GM21381 (cell line): ENCODE measurements around the gene TMEM167B.
"Not testable (repeated sequence)": the region's sequence is repeated elsewhere in the genome, so short reads cannot be mapped to it uniquely, and the experiment has no call there.

Experiments
- ATAC-seq: cut with Tn5 transposase; IDR thresholded peaks from one replicate; pipeline ENCODE4 v1.9.1; 2021; ENCODE audit warnings: mild to moderate bottlenecking, moderate library complexity; ENCODE audit not compliant: unreplicated experiment

The TMEM167B gene

GRCh38 chr1:109112652-109113285, 22.2 kb downstream of the TMEM167B start:
- no peak for ATAC-seq

GRCh38 chr1:109113590-109114341, 23.2 kb downstream of the TMEM167B start, which contains the start of gene ELAPOR1:
Gene ELAPOR1 (plus strand): TSS chr1:109114115. CDS start chr1:109114184, 69 bp downstream.
- ATAC-seq = peak; percentile 61

GRCh38 chr1:109114342-109114674, 23.7 kb downstream of the TMEM167B start:
- no peak for ATAC-seq

- no peak for ATAC-seq
Observed at GRCh38 chr1:109115685-109116084, 25.1 kb downstream of the TMEM167B start.

GRCh38 chr1:109116286-109116685, 25.7 kb downstream of the TMEM167B start:
- no peak for ATAC-seq

GRCh38 chr1:109118089-109118488, 27.5 kb downstream of the TMEM167B start:
- no peak for ATAC-seq

- no peak for ATAC-seq
Observed at GRCh38 chr1:109120356-109120755, 29.8 kb downstream of the TMEM167B start.

- no peak for ATAC-seq
Observed at GRCh38 chr1:109131059-109131458, 40.5 kb downstream of the TMEM167B start.

GRCh38 chr1:109131800-109132199, 41.2 kb downstream of the TMEM167B start:
- no peak for ATAC-seq

GRCh38 chr1:109133002-109133706, 42.6 kb downstream of the TMEM167B start:
- ATAC-seq = no peak

GRCh38 chr1:109133815-109134214, 43.3 kb downstream of the TMEM167B start:
- no peak for ATAC-seq

- no peak for ATAC-seq
Observed at GRCh38 chr1:109134423-109134822, 43.9 kb downstream of the TMEM167B start.

- no peak for ATAC-seq
Observed at GRCh38 chr1:109135940-109136339, 45.4 kb downstream of the TMEM167B start.

GRCh38 chr1:109136766-109137165, 46.2 kb downstream of the TMEM167B start:
- no peak for ATAC-seq

GRCh38 chr1:109137958-109138357, 47.4 kb downstream of the TMEM167B start:
- no peak for ATAC-seq

- ATAC-seq = no peak
Observed at GRCh38 chr1:109138358-109138757, 47.8 kb downstream of the TMEM167B start.

- no peak for ATAC-seq
Observed at GRCh38 chr1:109140392-109140791, 49.8 kb downstream of the TMEM167B start.

- ATAC-seq = no peak
Observed at GRCh38 chr1:109142260-109142659, 51.7 kb downstream of the TMEM167B start.

GRCh38 chr1:109142725-109143124, 52.2 kb downstream of the TMEM167B start:
- ATAC-seq = not testable (repeated sequence)
